Lower leg skin (tissue), 4 donors: ENCODE data around the gene SLC7A5. TPM values are rescaled to one million over a fixed set of nuclear protein-coding genes. Genes with fewer than 3 reads are reported as not detected.
A peak's percentile ranks its signal among the peaks of the same experiment; 100 is the strongest.
"Not testable (repeated sequence)": the region's sequence is repeated elsewhere in the genome, so short reads cannot be mapped to it uniquely, and the experiment has no call there.

Source experiments
- DNase-seq, 2 donors: peaks; one replicate each; pipeline ENCODE4 v3.0.0-alpha.2; 2019; ENCODE audit warnings: low spot score in 2 of 2
- H3K4me3 ChIP-seq: fragments of 200-600 bp; sonication (generic); 2 replicates; pipeline ENCODE4 v1.5.1; 2017; ENCODE audit warnings: mild to moderate bottlenecking, low read depth; ENCODE audit not compliant: poor library complexity, severe bottlenecking
- CTCF ChIP-seq, 3 donors: fragments of 450-650 bp; IDR thresholded peaks; one replicate each; pipeline ENCODE4 v1.5.1; 2016; ENCODE audit warnings: antibody characterized with exemption in 3 of 3, mild to moderate bottlenecking in 3 of 3, moderate library complexity in 2 of 3
- POLR2A ChIP-seq, 2 donors: fragments of 450-650 bp; IDR thresholded peaks; one replicate each; pipeline ENCODE4 v1.6.1; 2016 to 2017; ENCODE audit warnings: antibody characterized with exemption in 2 of 2, mild to moderate bottlenecking in 1 of 2, moderate library complexity in 1 of 2
- WGBS, 2 donors: methylation state at CpG; one replicate each; pipeline ENCODE4 v1.1.5; 2018; 5-methylcytosine and 5-hydroxymethylcytosine counted together
- intact Hi-C: fragments of 100-400 bp; cut with DNase I; formaldehyde crosslinking; loops from one replicate; pipeline ENCODE4 v1.15.0; 2023; ENCODE audit warnings: low total_unique reads
- total RNA-seq, 4 donors: library from RNA; depleted of rRNA; stranded (reverse); fragments of >200 nt; gene quantifications; one replicate each; pipeline ENCODE4 v1.1.0, GENCODE V29; 2016

Gene SLC7A5
- total RNA-seq, 4 donors from 2014 or later = 8.0 to 39.0 (median 19.4) TPM

DNA sequence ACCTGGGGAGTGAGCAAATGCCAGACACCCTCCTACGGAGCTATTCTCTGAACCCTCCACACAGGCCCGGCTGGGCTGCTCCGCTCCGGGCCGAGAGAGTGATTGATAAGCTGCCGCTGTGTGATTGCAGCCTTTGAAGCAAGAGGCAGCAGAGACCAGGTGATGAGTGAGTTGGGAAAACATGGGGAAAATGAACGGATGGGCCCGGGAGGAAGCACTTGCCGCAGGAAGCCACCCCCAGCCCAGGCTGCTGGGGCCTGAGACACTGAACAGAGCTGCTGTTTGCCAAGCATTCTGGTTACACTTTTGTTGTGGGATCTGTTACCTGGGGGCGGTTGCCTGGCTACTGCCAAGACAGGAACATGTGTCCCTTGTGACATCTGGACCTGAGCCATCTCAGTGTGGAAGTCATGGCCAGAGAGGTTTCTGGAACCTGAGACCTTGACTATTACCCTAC is 57.1 kb downstream of the SLC7A5 start:
- no peak overlapping the region for H3K4me3 ChIP-seq
- DNase-seq = no peak
- WGBS, 2 donors = 56 to 67% methylated on average over 10 of the region's 10 CpGs
- intact Hi-C loops = no loop called here
- TF ChIP-seq POLR2A (IDR thresholded peaks at IDR 0.05) (no peak), CTCF (IDR thresholded peaks at IDR 0.05) (no peak)

GRCh38 chr16:87811454-87811853 is 57.9 kb downstream of the SLC7A5 start:
- DNase-seq, H3K4me3 ChIP-seq, intact Hi-C loops: not testable (repeated sequence)
- 50 to 68% methylated on average over 1 of the region's 1 CpG for WGBS, 2 donors

GRCh38 chr16:87809150-87809902 is 60.0 kb downstream of the SLC7A5 start:
- intact Hi-C loops = no loop called here
- H3K4me3 ChIP-seq = no peak overlapping the region
- TF ChIP-seq POLR2A (IDR thresholded peaks at IDR 0.05) = no peak
- 61 to 71% methylated on average over 15 of the region's 15 CpGs for WGBS, 2 donors
- DNase-seq = no peak

DNA sequence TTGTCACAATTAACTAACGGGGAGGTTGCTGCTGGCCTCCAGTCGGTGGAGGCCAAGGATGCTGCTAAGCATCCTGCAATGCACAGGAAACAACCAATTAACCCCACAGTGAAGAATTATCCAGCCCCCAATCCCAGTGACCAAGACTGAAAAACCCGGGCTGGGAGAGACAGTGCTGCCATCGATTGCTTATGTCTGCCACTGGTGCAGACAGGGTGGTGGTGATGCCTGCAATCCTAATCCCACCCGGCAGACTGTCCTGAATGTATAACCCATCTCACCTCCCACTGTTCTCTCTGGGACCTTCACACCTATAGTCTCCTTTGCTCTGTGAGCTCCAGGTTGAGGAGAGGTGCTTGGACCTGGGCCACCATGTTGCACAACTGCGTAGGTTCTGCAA is 61.2 kb downstream of the SLC7A5 start:
- no peak overlapping the region for H3K4me3 ChIP-seq
- DNase-seq = no peak
- intact Hi-C loops = no loop called here
- WGBS, 2 donors = 76 to 84% methylated on average over 6 of the region's 6 CpGs
- TF ChIP-seq CTCF (IDR thresholded peaks at IDR 0.05) (no peak), POLR2A (IDR thresholded peaks at IDR 0.05) (no peak)

- no peak overlapping the region for H3K4me3 ChIP-seq
- WGBS, 2 donors = 13 to 17% methylated on average over 24 to 25 of the region's 25 CpGs
- TF ChIP-seq POLR2A (IDR thresholded peaks at IDR 0.05) (no peak), CTCF (IDR thresholded peaks at IDR 0.05) (no peak)
- DNase-seq = peak; percentile 79 to 89
- intact Hi-C loops = no loop called here
Observed at GRCh38 chr16:87806641-87807546, 62.4 kb downstream of the SLC7A5 start.

- no peak for TF ChIP-seq POLR2A (IDR thresholded peaks at IDR 0.05)
- TF ChIP-seq CTCF (IDR thresholded peaks at IDR 0.05) = no peak
- H3K4me3 ChIP-seq = no peak overlapping the region
- intact Hi-C loops = no loop called here
- no peak for DNase-seq
- 15 to 26% methylated on average over 15 of the region's 16 CpGs for WGBS, 2 donors
Observed at GRCh38 chr16:87806261-87806640, 63.1 kb downstream of the SLC7A5 start.
